Neural cell (in vitro differentiated cells): Measurements from ENCODE around the gene PCBD2. TPM values are rescaled to one million over a fixed set of nuclear protein-coding genes. Genes with fewer than 3 reads are reported as not detected.

Source experiments
- H2AFZ ChIP-seq: fragments of 200-600, 300-800 bp; sonication (generic), shearing (Covaris generic); 2 replicates; pipeline ENCODE4 v1.6.0; 2014; ENCODE audit warnings: low read depth, mild to moderate bottlenecking, antibody characterized with exemption, low read length, moderate library complexity
- H3F3A ChIP-seq: fragments of 200-600 bp; shearing (Covaris generic); 2 replicates; pipeline ENCODE4 v1.6.1; 2016; ENCODE audit warnings: mild to moderate bottlenecking, moderate library complexity, mixed read lengths, antibody characterized with exemption, low read length; ENCODE audit not compliant: insufficient read depth, poor library complexity, severe bottlenecking
- H3K27ac ChIP-seq: fragments of 200-600, 300-800 bp; sonication (generic), shearing (Covaris generic); 2 replicates; pipeline ENCODE4 v1.5.1; 2014; ENCODE audit warnings: mild to moderate bottlenecking, low read length, moderate library complexity
- H3K27me3 ChIP-seq: fragments of 300-800, 200-600 bp; sonication (generic), shearing (Covaris generic); 2 replicates; pipeline ENCODE4 v1.6.0; 2014; ENCODE audit warnings: mild to moderate bottlenecking, low read depth, low read length, moderate library complexity; ENCODE audit not compliant: insufficient read depth
- H3K36me3 ChIP-seq: fragments of 300-800, 200-600 bp; sonication (generic), shearing (Covaris generic); 2 replicates; pipeline ENCODE4 v1.5.1; 2014; ENCODE audit warnings: mild to moderate bottlenecking, antibody characterized with exemption, low read length, moderate library complexity; ENCODE audit not compliant: insufficient read depth
- H3K4me2 ChIP-seq: fragments of 300-800, 200-600 bp; sonication (generic), shearing (Covaris generic); 2 replicates; pipeline ENCODE4 v1.6.0; 2014; ENCODE audit warnings: mild to moderate bottlenecking, low read length
- H3K4me3 ChIP-seq: fragments of 300-800, 200-600 bp; sonication (generic), shearing (Covaris generic); 2 replicates; pipeline ENCODE4 v1.5.1; 2014; ENCODE audit warnings: mild to moderate bottlenecking, low read length, moderate library complexity
- H3K79me2 ChIP-seq: fragments of 200-600 bp; shearing (Covaris generic); replicated peaks from 2 replicates; pipeline ENCODE4 v1.6.0; 2014; ENCODE audit warnings: mild to moderate bottlenecking, low read length, moderate library complexity; ENCODE audit not compliant: insufficient read depth
- H3K9ac ChIP-seq: fragments of 300-800, 200-600 bp; sonication (generic), shearing (Covaris generic); 2 replicates; pipeline ENCODE4 v1.6.1; 2016; ENCODE audit warnings: mild to moderate bottlenecking, low read length, mixed read lengths
- H3K9me2 ChIP-seq: fragments of 200-600 bp; shearing (Covaris generic); 2 replicates; pipeline ENCODE4 v1.6.1; 2016; ENCODE audit warnings: mild to moderate bottlenecking, low read length, mixed read lengths; ENCODE audit not compliant: insufficient read depth
- H3K9me3 ChIP-seq: fragments of 200-600, 300-800 bp; sonication (generic), shearing (Covaris generic); 2 replicates; pipeline ENCODE4 v1.6.1; 2016; ENCODE audit warnings: mild to moderate bottlenecking, mixed run types, low read length, moderate library complexity, mixed read lengths
- H4K20me1 ChIP-seq: fragments of 200-600 bp; shearing (Covaris generic); 2 replicates; pipeline ENCODE4 v1.6.1; 2016; ENCODE audit warnings: mild to moderate bottlenecking, mixed run types; ENCODE audit not compliant: insufficient read depth
- CTCF ChIP-seq: fragments of 450-650 bp; IDR thresholded peaks from 2 replicates; pipeline ENCODE4 v1.5.1; 2014; ENCODE audit warnings: antibody characterized with exemption, mild to moderate bottlenecking, moderate library complexity; ENCODE audit not compliant: poor library complexity, severe bottlenecking
- EP300 ChIP-seq: fragments of 450-650 bp; conservative IDR thresholded peaks from 2 replicates; pipeline ENCODE4 v1.6.1; 2014; ENCODE audit warnings: antibody characterized with exemption, mild to moderate bottlenecking, moderate library complexity; ENCODE audit not compliant: poor library complexity, severe bottlenecking
- EZH2 ChIP-seq: fragments of 200-600, 300-800 bp; shearing (Covaris generic), sonication (generic); IDR thresholded peaks from 2 replicates; pipeline ENCODE4 v1.6.1; 2014; ENCODE audit warnings: antibody characterized with exemption, low read length, borderline replicate concordance, mild to moderate bottlenecking; ENCODE audit not compliant: insufficient read depth, poor library complexity, severe bottlenecking
- MXI1 ChIP-seq: fragments of 450-650 bp; conservative IDR thresholded peaks from 2 replicates; pipeline ENCODE4 v1.6.1; 2014; ENCODE audit warnings: antibody characterized with exemption, mild to moderate bottlenecking; ENCODE audit not compliant: poor library complexity, severe bottlenecking
- POLR2AphosphoS5 ChIP-seq: IDR thresholded peaks from 2 replicates; pipeline ENCODE4 v1.6.1; 2012
- RAD21 ChIP-seq: fragments of 450-650 bp; conservative IDR thresholded peaks from 2 replicates; pipeline ENCODE4 v1.6.1; 2014; ENCODE audit warnings: antibody characterized with exemption, mild to moderate bottlenecking, moderate library complexity
- SMC3 ChIP-seq: fragments of 450-650 bp; conservative IDR thresholded peaks from 2 replicates; pipeline ENCODE4 v1.6.1; 2014; ENCODE audit warnings: antibody characterized with exemption, mild to moderate bottlenecking, moderate library complexity; ENCODE audit not compliant: poor library complexity
- TAF1 ChIP-seq: IDR thresholded peaks from 2 replicates; pipeline ENCODE4 v1.6.1; 2012; ENCODE audit warnings: low read depth
- polyA plus RNA-seq: library from polyadenylated mRNA; depleted of rRNA; stranded (reverse); fragments of >200 nt; gene quantifications from 2 replicates; pipeline ENCODE4 v1.2.3, GENCODE V29; 2014
- TF ChIP-seq, protein P1 (sequence below): IDR thresholded peaks from 2 replicates; pipeline ENCODE4 v1.6.1; 2012; ENCODE audit warnings: borderline replicate concordance

The PCBD2 gene
- polyA plus RNA-seq, 1 donor from 2014 or later, result 6.0 TPM

GRCh38 chr5:134935711-134936602 lies 31.0 kb downstream of the PCBD2 start:
- no peak overlapping the region for H3K4me2 ChIP-seq
- no peaks in the 10 kb centered on the region for H3K9me2 ChIP-seq
- no peak overlapping the region for H3K9ac ChIP-seq
- H3F3A ChIP-seq, result no peaks in the 10 kb centered on the region
- no peaks in the 10 kb centered on the region for H3K9me3 ChIP-seq
- H3K27ac ChIP-seq, result no peak overlapping the region
- no peaks in the 10 kb centered on the region for H3K79me2 ChIP-seq
- no peaks in the 10 kb centered on the region for H4K20me1 ChIP-seq
- H2AFZ ChIP-seq, result no peak overlapping the region
- TF ChIP-seq MXI1 (no peak), EP300 (no peak), EZH2 (no peak), CTCF (no peak), POLR2AphosphoS5 (no peak), SMC3 (no peak), RAD21 (no peak), TAF1 (no peak)
- TF ChIP-seq, protein P1, sequence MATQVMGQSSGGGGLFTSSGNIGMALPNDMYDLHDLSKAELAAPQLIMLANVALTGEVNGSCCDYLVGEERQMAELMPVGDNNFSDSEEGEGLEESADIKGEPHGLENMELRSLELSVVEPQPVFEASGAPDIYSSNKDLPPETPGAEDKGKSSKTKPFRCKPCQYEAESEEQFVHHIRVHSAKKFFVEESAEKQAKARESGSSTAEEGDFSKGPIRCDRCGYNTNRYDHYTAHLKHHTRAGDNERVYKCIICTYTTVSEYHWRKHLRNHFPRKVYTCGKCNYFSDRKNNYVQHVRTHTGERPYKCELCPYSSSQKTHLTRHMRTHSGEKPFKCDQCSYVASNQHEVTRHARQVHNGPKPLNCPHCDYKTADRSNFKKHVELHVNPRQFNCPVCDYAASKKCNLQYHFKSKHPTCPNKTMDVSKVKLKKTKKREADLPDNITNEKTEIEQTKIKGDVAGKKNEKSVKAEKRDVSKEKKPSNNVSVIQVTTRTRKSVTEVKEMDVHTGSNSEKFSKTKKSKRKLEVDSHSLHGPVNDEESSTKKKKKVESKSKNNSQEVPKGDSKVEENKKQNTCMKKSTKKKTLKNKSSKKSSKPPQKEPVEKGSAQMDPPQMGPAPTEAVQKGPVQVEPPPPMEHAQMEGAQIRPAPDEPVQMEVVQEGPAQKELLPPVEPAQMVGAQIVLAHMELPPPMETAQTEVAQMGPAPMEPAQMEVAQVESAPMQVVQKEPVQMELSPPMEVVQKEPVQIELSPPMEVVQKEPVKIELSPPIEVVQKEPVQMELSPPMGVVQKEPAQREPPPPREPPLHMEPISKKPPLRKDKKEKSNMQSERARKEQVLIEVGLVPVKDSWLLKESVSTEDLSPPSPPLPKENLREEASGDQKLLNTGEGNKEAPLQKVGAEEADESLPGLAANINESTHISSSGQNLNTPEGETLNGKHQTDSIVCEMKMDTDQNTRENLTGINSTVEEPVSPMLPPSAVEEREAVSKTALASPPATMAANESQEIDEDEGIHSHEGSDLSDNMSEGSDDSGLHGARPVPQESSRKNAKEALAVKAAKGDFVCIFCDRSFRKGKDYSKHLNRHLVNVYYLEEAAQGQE, result no peak
- no peak overlapping the region for H3K4me3 ChIP-seq
- no peaks in the 10 kb centered on the region for H3K36me3 ChIP-seq
- no peaks in the 10 kb centered on the region for H3K27me3 ChIP-seq

DNA sequence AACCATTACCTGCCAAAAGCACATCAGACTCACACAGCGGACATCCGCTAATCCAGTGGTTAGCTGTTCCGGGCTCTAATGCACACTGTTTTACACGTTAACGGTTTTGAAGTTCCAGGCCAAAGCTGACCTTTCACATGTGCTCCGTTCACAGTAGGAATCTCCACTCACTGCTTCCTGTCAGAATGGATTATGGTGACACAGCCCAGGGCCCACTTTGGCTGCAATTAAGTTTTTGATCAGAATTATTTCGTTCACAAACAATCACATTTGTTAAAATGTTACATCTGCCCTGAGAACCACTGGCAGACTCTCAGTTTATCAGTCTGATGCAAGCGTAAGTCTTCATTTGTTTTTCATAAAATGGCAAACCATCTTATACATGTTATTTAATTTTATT lies 32.6 kb downstream of the PCBD2 start:
- H3K27me3 ChIP-seq, result no peaks in the 10 kb centered on the region
- H3K27ac ChIP-seq, result no peak overlapping the region
- no peak overlapping the region for H3K4me2 ChIP-seq
- no peaks in the 10 kb centered on the region for H3K9me2 ChIP-seq
- no peaks in the 10 kb centered on the region for H3K79me2 ChIP-seq
- TF ChIP-seq RAD21, result no peak
- no peak for TF ChIP-seq POLR2AphosphoS5
- no peak for TF ChIP-seq EP300
- H3K4me3 ChIP-seq, result no peak overlapping the region
- H2AFZ ChIP-seq, result no peak overlapping the region
- H4K20me1 ChIP-seq, result no peaks in the 10 kb centered on the region
- H3F3A ChIP-seq, result no peaks in the 10 kb centered on the region
- no peaks in the 10 kb centered on the region for H3K9me3 ChIP-seq
- no peak overlapping the region for H3K9ac ChIP-seq
- no peaks in the 10 kb centered on the region for H3K36me3 ChIP-seq
